Right forelimb (tissue), 1 donor: ENCODE data around the gene ARG2.

Experiments
- DNase-seq: peaks from one replicate; pipeline ENCODE4 v3.0.0-alpha.2; 2018

Gene ARG2

GRCh38 chr14:67619446-67620216 is at the start of gene ARG2:
Gene ARG2 (plus strand): TSS chr14:67619920. CDS start chr14:67619978, 58 bp downstream.
- DNase-seq: peak; percentile 89

GRCh38 chr14:67570453-67570852 is 49.3 kb upstream of the ARG2 start:
- no peak for DNase-seq

- DNase-seq: peak; percentile 69
These were observed 48.3 kb upstream of the ARG2 start for GRCh38 chr14:67571275-67571990.

GRCh38 chr14:67571991-67572323 is 47.8 kb upstream of the ARG2 start:
- no peak for DNase-seq

- no peak for DNase-seq
These were observed 47.1 kb upstream of the ARG2 start for GRCh38 chr14:67572608-67573007.

GRCh38 chr14:67573228-67574010 is 46.3 kb upstream of the ARG2 start:
- DNase-seq: no peak

GRCh38 chr14:67574156-67574555 is 45.6 kb upstream of the ARG2 start:
- no peak for DNase-seq

GRCh38 chr14:67574806-67575205 is 44.9 kb upstream of the ARG2 start:
- no peak for DNase-seq

GRCh38 chr14:67575684-67576083 is 44.0 kb upstream of the ARG2 start:
- DNase-seq: no peak

- no peak for DNase-seq
These were observed 43.3 kb upstream of the ARG2 start for GRCh38 chr14:67576216-67576955.

- no peak for DNase-seq
These were observed 42.4 kb upstream of the ARG2 start for GRCh38 chr14:67577181-67577808.

GRCh38 chr14:67577909-67578749 is 41.6 kb upstream of the ARG2 start:
- DNase-seq: no peak

GRCh38 chr14:67579040-67579439 is 40.7 kb upstream of the ARG2 start:
- no peak for DNase-seq

GRCh38 chr14:67579636-67580035 is 40.1 kb upstream of the ARG2 start:
- DNase-seq: no peak

GRCh38 chr14:67580336-67581171 is 39.2 kb upstream of the ARG2 start:
- DNase-seq: no peak

- DNase-seq: no peak
These were observed 38.1 kb upstream of the ARG2 start for GRCh38 chr14:67581643-67582042.

- no peak for DNase-seq
These were observed 37.7 kb upstream of the ARG2 start for GRCh38 chr14:67582061-67582460.

GRCh38 chr14:67583711-67584644 is 35.7 kb upstream of the ARG2 start:
- DNase-seq: no peak

GRCh38 chr14:67584978-67585377 is 34.7 kb upstream of the ARG2 start:
- DNase-seq: no peak
